H1 (cell line): ENCODE data around the gene A3GALT2. TPM values are rescaled to one million over a fixed set of nuclear protein-coding genes. Genes with fewer than 3 reads are reported as not detected.

Source experiments
- TEAD4 ChIP-seq: IDR thresholded peaks from 2 replicates; pipeline ENCODE4 v1.6.1; 2012; ENCODE audit warnings: low read depth, low read length, inconsistent platforms, mixed read lengths
- polyA plus RNA-seq, 7 experiments: library from polyadenylated mRNA; depleted of rRNA in 3 of 7; stranded (reverse) in 5 of 7; unstranded in 2 of 7; fragments of >200 nt in 5 of 7; fragments of 200-250 nt in 2 of 7; gene quantifications; 1 replicate in 5 of 7; 2 replicates in 1 of 7; 4 replicates in 1 of 7; pipeline versions ENCODE4 v1.2.1 to v1.2.3, GENCODE V29; 2011 to 2013; ENCODE audit warnings: missing spikeins in 2 of 7, mixed read lengths in 2 of 7
- total RNA-seq: library from RNA; stranded (reverse); fragmentation: NEBNext Ultra II Directional; extraction: Animal tissue kit (Norgen Biotek cat#: 25700); gene quantifications from 2 replicates; pipeline ENCODE4 v1.2.1, GENCODE V29; 2021

Gene A3GALT2
- total and polyA plus RNA-seq, 2 of the 8 experiments (the other 6 are each of a cell fraction or from before 2014, with no cell fraction given), result not detected

GRCh38 chr1:33267468-33268205 is 53.3 kb downstream of the A3GALT2 start (continued):
- no peak for TF ChIP-seq TEAD4
- TF ChIP-seq, all 59 proteins: peak for 0
